Brain microvascular endothelial cell (primary cell): ENCODE data around the gene PCK2.
"Not testable (repeated sequence)": the region's sequence is repeated elsewhere in the genome, so short reads cannot be mapped to it uniquely, and the experiment has no call there.

Source experiments
- DNase-seq: peaks from one replicate; pipeline ENCODE4 v3.0.0-alpha.2; 2020
- H3K27ac ChIP-seq: fragments of 250-450 bp; sonication (Bioruptor Pico); 2 replicates; pipeline ENCODE4 v1.5.1; 2020; ENCODE audit warnings: mild to moderate bottlenecking, moderate library complexity
- H3K27me3 ChIP-seq: fragments of 250-450 bp; sonication (Bioruptor Pico); replicated peaks from 2 replicates; pipeline ENCODE4 v1.5.1; 2020; ENCODE audit warnings: mild to moderate bottlenecking
- H3K36me3 ChIP-seq: fragments of 250-450 bp; sonication (Bioruptor Pico); replicated peaks from 2 replicates; pipeline ENCODE4 v1.5.1; 2020; ENCODE audit warnings: mild to moderate bottlenecking
- H3K4me3 ChIP-seq: 2 replicates; pipeline ENCODE4 v1.5.1; 2011; ENCODE audit warnings: low read depth, mild to moderate bottlenecking, control low read depth, low read length, moderate library complexity
- in situ Hi-C: cut with HindIII; loops from 2 replicates; pipeline ENCODE4 v1.10.0; 2017; ENCODE audit warnings: low sequenced_read_pairs, low pct_ligation_motif_present
- TF ChIP-seq, protein P1 (sequence below): IDR thresholded peaks from 2 replicates; pipeline ENCODE4 v1.5.1; 2011; ENCODE audit warnings: low read depth, mild to moderate bottlenecking, moderate library complexity, low read length, control low read depth, inconsistent platforms; ENCODE audit errors: missing control alignments

The PCK2 gene

DNA sequence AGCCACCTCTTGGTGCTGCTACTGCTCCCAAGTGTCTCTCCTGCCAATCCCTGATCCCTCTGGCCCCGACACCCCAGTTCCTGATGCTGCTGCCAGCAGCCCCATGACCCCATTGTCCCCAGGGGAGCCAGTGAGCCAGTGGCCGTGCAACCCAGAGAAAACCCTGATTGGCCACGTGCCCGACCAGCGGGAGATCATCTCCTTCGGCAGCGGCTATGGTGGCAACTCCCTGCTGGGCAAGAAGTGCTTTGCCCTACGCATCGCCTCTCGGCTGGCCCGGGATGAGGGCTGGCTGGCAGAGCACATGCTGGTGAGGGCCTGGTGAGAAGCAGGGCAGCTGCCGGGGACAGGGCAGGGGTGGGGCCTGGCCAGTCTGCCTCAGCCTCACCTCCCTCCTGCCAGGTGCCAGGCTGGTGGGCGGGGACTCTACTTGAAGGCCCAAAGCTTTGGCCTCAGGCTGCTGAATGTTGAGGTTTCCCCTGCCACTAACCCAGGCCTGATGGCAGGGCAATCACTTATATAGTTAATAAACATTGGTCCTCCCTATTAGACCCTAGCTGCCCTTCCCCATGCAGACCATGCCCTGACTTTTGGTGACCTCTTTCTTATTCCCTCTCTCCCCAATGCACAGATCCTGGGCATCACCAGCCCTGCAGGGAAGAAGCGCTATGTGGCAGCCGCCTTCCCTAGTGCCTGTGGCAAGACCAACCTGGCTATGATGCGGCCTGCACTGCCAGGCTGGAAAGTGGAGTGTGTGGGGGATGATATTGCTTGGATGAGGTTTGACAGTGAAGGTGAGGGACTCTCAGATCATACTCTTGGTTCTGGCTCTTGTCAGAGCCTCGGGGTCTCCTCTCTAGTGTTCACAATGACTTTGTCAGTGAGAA, 5.1 kb downstream of the PCK2 start:
- no peak for DNase-seq
- Histone ChIP-seq H3K36me3 (no peaks in the 10 kb centered on the region), H3K27me3 (no peaks in the 10 kb centered on the region), H3K4me3 (no peak overlapping the region), H3K27ac (no peak overlapping the region)
- TF ChIP-seq, protein P1, sequence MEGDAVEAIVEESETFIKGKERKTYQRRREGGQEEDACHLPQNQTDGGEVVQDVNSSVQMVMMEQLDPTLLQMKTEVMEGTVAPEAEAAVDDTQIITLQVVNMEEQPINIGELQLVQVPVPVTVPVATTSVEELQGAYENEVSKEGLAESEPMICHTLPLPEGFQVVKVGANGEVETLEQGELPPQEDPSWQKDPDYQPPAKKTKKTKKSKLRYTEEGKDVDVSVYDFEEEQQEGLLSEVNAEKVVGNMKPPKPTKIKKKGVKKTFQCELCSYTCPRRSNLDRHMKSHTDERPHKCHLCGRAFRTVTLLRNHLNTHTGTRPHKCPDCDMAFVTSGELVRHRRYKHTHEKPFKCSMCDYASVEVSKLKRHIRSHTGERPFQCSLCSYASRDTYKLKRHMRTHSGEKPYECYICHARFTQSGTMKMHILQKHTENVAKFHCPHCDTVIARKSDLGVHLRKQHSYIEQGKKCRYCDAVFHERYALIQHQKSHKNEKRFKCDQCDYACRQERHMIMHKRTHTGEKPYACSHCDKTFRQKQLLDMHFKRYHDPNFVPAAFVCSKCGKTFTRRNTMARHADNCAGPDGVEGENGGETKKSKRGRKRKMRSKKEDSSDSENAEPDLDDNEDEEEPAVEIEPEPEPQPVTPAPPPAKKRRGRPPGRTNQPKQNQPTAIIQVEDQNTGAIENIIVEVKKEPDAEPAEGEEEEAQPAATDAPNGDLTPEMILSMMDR: no peak
- in situ Hi-C loops: no loop called here

DNA sequence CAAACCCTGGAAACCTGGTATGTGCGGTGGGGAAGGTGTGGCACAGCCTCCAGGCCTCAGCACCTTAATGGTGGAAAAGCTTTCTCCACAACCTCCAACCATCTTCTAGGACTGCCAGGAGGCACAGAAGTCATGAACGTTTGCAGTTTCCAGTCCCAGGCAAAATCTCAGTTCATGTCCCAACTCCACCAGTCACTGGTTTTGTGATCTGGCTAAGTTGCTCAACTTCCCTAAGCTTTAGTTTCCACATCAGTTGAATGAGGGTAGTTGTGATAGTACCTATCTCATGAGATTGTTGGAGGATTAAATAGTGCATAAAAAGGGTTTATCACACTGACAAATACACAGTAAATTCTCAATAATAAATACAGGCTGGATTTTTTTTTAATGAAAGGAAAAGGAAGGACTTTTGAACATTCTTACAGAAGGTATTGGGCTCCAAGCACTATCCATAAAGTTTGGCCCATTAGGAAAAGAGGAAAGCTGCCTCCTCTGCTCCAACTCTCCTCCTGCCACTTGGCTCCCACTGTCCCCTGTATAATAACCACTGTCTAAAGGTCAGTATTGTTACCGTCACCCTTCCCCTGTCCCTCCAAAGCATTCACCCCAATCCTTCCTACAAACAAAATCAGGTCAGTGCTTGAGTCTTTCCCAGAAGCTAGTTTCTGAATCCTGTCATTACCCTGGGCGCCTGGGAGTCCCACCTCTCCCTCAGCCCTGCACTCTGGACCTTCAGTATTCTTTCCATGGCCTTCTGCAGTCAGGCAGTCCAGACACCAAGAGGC, 6.3 kb downstream of the PCK2 start:
- H3K27ac ChIP-seq: no peak overlapping the region
- TF ChIP-seq, protein P1: no peak
- H3K27me3 ChIP-seq: no peaks in the 10 kb centered on the region
- DNase-seq: no peak
- H3K36me3 ChIP-seq: no peaks in the 10 kb centered on the region
- no peak overlapping the region for H3K4me3 ChIP-seq
- in situ Hi-C loops: no loop called here

DNA sequence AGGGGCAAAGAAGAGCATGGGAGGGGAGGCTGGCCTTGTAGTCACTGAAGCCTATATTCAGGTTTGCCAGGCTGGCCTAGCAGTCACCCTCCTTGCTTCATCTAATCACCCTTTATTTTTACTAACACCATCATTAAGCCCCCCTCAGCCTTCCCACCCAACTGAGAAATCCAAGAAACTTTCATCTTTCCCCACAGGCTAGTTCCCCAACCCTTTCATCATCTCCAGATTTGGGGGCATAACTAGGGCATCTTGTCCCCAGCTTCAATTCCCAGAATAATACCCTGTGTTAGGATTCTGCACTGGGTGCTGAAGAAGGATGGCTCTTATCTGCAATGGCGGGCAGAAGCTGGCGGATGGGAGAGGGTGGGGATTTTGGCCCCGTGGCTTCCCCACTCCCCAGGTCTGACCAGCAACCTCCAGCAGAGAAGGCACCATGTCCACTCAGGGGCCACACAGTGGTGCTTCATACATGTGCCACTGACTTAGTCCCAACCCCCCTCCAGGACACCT, 6.9 kb downstream of the PCK2 start:
- Histone ChIP-seq H3K36me3 (no peaks in the 10 kb centered on the region), H3K4me3 (no peak overlapping the region), H3K27ac (no peak overlapping the region), H3K27me3 (no peaks in the 10 kb centered on the region)
- in situ Hi-C loops: no loop called here
- DNase-seq: no peak
- TF ChIP-seq, protein P1: no peak

DNA sequence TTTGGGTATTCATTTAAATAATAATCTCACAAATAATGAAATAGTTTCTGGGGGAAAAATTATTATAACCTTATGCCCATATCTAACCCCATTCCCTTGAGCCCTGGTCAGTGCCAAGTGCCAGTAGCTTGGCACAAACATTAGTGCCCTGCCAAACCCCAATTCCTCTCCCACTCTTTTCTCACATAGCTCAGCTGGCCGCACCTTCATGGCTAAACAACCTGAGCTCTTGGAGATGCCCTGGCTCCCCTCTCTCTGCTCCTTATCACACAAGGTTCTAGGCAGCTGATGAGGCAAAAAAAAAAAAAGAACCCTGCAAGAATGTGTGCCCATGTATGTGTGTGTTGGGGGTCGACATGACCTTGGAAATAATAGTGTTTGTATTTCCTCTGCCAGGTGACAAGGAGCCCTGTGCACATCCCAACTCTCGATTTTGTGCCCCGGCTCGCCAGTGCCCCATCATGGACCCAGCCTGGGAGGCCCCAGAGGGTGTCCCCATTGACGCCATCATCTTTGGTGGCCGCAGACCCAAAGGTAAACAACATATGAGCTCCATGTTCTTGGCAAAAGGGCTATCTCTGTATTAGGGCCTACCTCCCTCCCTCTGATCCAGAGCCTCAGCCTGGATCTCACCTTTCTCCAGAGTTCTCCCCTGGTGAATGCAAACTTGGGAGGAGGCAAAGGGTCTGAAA, 8.4 kb downstream of the PCK2 start:
- DNase-seq: no peak
- TF ChIP-seq, protein P1: no peak
- Histone ChIP-seq H3K27ac (no peak overlapping the region), H3K36me3 (no peaks in the 10 kb centered on the region), H3K4me3 (no peak overlapping the region), H3K27me3 (no peaks in the 10 kb centered on the region)
- in situ Hi-C loops: no loop called here

DNA sequence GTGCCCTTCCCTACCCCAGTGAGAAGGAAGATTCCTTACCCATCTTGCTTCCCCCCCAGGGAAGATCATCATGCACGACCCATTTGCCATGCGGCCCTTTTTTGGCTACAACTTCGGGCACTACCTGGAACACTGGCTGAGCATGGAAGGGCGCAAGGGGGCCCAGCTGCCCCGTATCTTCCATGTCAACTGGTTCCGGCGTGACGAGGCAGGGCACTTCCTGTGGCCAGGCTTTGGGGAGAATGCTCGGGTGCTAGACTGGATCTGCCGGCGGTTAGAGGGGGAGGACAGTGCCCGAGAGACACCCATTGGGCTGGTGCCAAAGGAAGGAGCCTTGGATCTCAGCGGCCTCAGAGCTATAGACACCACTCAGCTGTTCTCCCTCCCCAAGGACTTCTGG, 9.3 kb downstream of the PCK2 start:
- Histone ChIP-seq H3K4me3 (no peak overlapping the region), H3K27ac (no peak overlapping the region), H3K36me3 (no peaks in the 10 kb centered on the region), H3K27me3 (no peaks in the 10 kb centered on the region)
- TF ChIP-seq, protein P1: no peak
- in situ Hi-C loops: no loop called here
- DNase-seq: no peak

DNA sequence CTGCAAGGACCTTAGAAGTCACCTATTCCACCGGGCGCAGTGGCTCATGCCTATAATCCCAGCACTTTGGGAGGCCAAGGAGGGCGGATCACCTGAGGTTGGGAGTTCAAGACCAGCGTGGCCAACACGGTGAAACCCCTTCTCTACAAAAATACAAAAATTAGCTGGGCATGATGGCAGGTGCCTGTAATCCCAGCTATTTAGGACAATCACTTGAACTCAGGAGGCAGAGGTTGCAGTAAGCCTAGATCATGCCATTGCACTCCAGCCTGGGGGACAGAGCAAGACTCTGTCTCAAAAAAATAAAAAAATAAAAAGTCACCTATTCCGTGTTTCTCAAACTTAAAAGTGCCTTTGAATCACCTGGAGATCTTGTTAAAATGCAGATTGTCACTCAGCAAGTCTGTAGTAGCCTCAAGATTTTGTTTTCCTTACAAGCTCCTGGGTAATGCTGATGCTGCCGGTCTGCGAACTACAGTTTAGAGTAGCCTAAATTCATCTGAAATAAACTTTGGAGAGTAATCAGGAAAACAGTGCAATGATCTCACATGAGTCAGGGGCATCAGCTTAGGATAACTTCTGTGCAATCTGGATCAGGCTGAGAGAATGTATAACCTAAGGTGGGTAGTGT, 11.6 kb downstream of the PCK2 start:
- H3K4me3 ChIP-seq, H3K27ac ChIP-seq, H3K27me3 ChIP-seq, DNase-seq, in situ Hi-C loops, H3K36me3 ChIP-seq: not testable (repeated sequence)
